Measurements from ENCODE around the gene SLC13A2.

SLC13A2 gene

GRCh38 chr17:28537219-28537610, 63.8 kb downstream of the SLC13A2 start:
- DNase-seq (ENCODE audit: low spot score): no peak

- no peak for DNase-seq (ENCODE audit: low spot score)
Measured at GRCh38 chr17:28538296-28538895, 65.0 kb downstream of the SLC13A2 start.

- DNase-seq (ENCODE audit: low spot score): no peak
Measured at GRCh38 chr17:28540231-28540630, 66.8 kb downstream of the SLC13A2 start.

- no peak for DNase-seq (ENCODE audit: low spot score)
Measured at GRCh38 chr17:28541439-28541838, 68.0 kb downstream of the SLC13A2 start.

GRCh38 chr17:28544402-28545140, 71.1 kb downstream of the SLC13A2 start:
- DNase-seq (ENCODE audit: low spot score): no peak

GRCh38 chr17:28545141-28545503, 71.7 kb downstream of the SLC13A2 start:
- DNase-seq (ENCODE audit: low spot score): no peak

GRCh38 chr17:28545787-28546415, 72.5 kb downstream of the SLC13A2 start:
- DNase-seq (ENCODE audit: low spot score): no peak

GRCh38 chr17:28547096-28547622, 73.7 kb downstream of the SLC13A2 start:
- no peak for DNase-seq (ENCODE audit: low spot score)
